ENCODE measurements around the gene BMF.

BMF gene

DNA sequence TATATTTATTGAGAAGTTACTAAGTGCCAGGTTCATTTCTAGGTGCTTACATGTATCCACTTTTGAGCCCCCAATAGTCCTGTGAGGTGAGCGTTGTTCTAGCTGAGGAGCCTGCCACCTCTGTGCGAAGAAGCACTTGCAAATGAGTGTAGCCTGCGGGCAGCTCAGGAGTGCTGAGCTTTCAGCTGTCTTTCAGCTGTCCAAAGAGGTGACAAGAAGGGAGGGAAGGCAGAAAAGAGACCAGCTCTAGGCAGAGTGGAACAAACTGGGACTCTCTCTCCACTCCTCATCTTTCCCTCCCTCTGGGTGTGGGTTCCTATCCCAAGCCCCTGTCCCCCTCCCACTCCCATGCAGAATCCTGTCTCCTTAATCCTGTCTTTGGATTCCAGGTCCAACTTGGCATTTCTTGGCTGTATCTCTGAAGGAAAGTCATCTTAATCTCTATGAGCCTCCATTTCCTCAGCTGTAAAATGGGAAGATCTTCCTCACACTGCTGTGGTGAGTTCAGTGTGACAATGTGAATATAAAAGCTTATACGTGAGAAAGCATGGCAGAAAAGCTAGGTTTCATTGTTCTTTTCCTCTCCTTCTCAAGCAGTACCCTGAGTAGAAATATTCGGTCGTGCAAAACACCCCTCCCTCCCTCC, 63.0 kb downstream of the BMF start:
- DNase-seq = no peak

DNA sequence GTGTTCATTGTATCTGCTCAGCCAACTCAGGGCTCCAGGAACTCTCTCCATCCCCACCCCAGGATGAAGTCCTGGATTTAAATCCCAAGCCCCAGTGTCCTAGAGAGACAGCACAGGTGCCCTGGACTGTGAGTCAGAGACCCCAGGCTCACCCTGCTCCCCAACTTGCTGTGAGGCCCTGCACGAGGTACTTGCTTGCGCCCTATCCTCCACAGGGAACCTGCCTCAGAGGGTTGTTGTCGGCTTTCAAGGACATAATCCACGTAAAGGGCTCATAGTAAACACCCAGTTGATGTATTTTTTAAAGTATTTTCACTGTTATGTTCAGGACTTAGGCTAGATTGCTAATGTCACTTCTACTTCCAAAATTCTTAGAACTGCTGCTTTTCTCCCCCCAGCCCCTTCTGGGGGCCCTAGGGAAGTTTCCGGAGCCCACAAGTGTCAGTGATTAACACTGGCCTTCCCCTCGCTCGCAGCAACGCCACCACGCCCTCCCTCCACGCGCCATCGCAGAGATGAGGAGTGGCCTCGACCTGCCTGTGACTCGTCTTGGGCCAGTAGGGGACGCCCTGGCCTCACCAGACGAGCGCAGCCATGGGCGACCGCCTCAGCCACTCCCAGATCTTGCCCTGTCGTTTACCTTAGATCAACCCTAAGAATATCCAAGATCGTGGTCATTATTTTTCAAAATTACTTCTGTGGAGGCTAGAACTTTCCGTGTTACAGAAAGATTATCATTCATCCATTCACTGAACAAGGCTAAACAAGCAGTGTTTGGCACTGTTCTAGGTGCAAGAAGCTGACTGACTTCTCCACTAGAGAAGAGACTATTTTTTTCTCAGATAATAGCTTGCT, 63.7 kb downstream of the BMF start:
- DNase-seq = peak; percentile 55

GRCh38 chr15:40043927-40044716, 64.6 kb downstream of the BMF start:
- no peak for DNase-seq

- DNase-seq = no peak
Observed at GRCh38 chr15:40042791-40043320, 65.8 kb downstream of the BMF start.

DNA sequence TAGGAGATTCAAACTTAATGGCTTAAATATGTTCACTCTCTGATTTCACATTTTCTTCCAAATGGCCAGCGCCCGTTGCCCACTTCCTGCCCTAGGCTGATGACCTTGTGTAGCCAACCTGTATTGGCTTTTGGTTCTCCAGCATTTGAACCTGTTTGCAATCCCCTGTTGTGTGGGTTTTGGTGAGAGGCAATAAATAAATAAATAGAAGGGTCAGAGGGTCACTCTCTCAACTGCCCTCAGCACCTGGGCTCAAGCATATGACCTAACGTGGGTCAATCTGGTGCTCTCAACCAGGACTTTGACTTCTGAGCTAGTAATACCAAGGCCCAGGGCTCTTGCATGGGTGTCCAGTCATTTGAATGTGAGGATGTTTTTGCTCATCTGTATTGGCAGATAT, 67.9 kb downstream of the BMF start:
- DNase-seq = no peak

GRCh38 chr15:40040293-40040635, 68.4 kb downstream of the BMF start:
- no peak for DNase-seq

GRCh38 chr15:40038638-40039543, 69.8 kb downstream of the BMF start, which contains the start of gene SRP14:
SRP14 (minus strand) TSS chr15:40039181; CDS start chr15:40039116, 65 bp downstream.
- peak; percentile 77 for DNase-seq

- DNase-seq = no peak
Observed at GRCh38 chr15:40038275-40038637, 70.4 kb downstream of the BMF start.
